Erythroblast (primary cell): Measurements from ENCODE around the gene MCAT.
"Not testable (repeated sequence)": the region's sequence is repeated elsewhere in the genome, so short reads cannot be mapped to it uniquely, and the experiment has no call there.

Source experiments
- DNase-seq, 2 experiments: peaks; one replicate each; lab custom pipeline; 2025; lab: John Stamatoyannopoulos, UW
- GATA1 ChIP-seq: IDR thresholded peaks from 2 replicates; pipeline ENCODE4 v1.6.1; 2011; ENCODE audit warnings: low read depth, mild to moderate bottlenecking, control low read depth, low read length, moderate library complexity
- POLR2A ChIP-seq: IDR thresholded peaks from 2 replicates; pipeline ENCODE4 v1.6.1; 2011; ENCODE audit warnings: mild to moderate bottlenecking, low read length

Gene MCAT

GRCh38 chr22:43113526-43114251 is 29.5 kb downstream of the MCAT start:
- TF ChIP-seq POLR2A = no peak
- TF ChIP-seq GATA1 = no peak
- no peak for DNase-seq

- no peak for TF ChIP-seq POLR2A
- DNase-seq = peak; percentile 20 to 31
These were observed 32.1 kb downstream of the MCAT start for GRCh38 chr22:43110927-43111623.

GRCh38 chr22:43110444-43110926 is 32.7 kb downstream of the MCAT start, which contains the start of gene BIK:
BIK (plus strand) TSS chr22:43110750; CDS start chr22:43124023, 13,273 bp downstream.
- peak; percentile 72 to 80 for DNase-seq
- TF ChIP-seq POLR2A (no peak), GATA1 (no peak)

- no peak for TF ChIP-seq POLR2A
- no peak for TF ChIP-seq GATA1
- no peak for DNase-seq
These were observed 33.2 kb downstream of the MCAT start for GRCh38 chr22:43109921-43110443.

- no peak for DNase-seq
- TF ChIP-seq GATA1 (no peak), POLR2A (no peak)
These were observed 33.7 kb downstream of the MCAT start for GRCh38 chr22:43109511-43109910.

- TF ChIP-seq POLR2A (no peak), GATA1 (no peak)
- no peak for DNase-seq
These were observed 36.9 kb downstream of the MCAT start for GRCh38 chr22:43106302-43106701.

GRCh38 chr22:43104950-43105349 is 38.2 kb downstream of the MCAT start:
- DNase-seq = not testable (repeated sequence)

- peak; percentile 92 to 95 for DNase-seq
These were observed 39.1 kb downstream of the MCAT start for GRCh38 chr22:43104056-43104625.

- TF ChIP-seq GATA1 = no peak
- TF ChIP-seq POLR2A = no peak
These were observed 41.9 kb downstream of the MCAT start for GRCh38 chr22:43101306-43101705.

GRCh38 chr22:43100225-43100624 is 43.0 kb downstream of the MCAT start:
- DNase-seq = no peak
- TF ChIP-seq GATA1 = no peak
- no peak for TF ChIP-seq POLR2A

More at GRCh38 chr22:43101306-43101705, 41.9 kb downstream of the MCAT start:
- peak in 1 of 2 experiments; percentile 25 for DNase-seq

GRCh38 chr22:43099095-43099494 is 44.1 kb downstream of the MCAT start:
- DNase-seq = no peak
- TF ChIP-seq POLR2A (no peak), GATA1 (no peak)

GRCh38 chr22:43098356-43098755 is 44.8 kb downstream of the MCAT start:
- no peak for DNase-seq
- TF ChIP-seq GATA1 (no peak), POLR2A (no peak)

GRCh38 chr22:43096420-43096819 is 46.8 kb downstream of the MCAT start:
- DNase-seq = peak in 1 of 2 experiments; percentile 12
- no peak for TF ChIP-seq POLR2A
- TF ChIP-seq GATA1 = no peak

GRCh38 chr22:43094551-43094950 is 48.6 kb downstream of the MCAT start:
- TF ChIP-seq POLR2A = no peak
- no peak for TF ChIP-seq GATA1

GRCh38 chr22:43094085-43094484 is 49.1 kb downstream of the MCAT start:
- TF ChIP-seq POLR2A = no peak
- no peak for TF ChIP-seq GATA1
- DNase-seq = peak; percentile 12 to 19

More at GRCh38 chr22:43094551-43094950, 48.6 kb downstream of the MCAT start:
- DNase-seq = no peak
